HEK293 (cell line): ENCODE measurements around the gene BAIAP2.

Experiments used
- CTCF ChIA-PET: fragments of 350-600 bp; formaldehyde crosslinking; extraction: SDS; loops from one replicate; lab custom pipeline; 2021; ENCODE audit warnings: antibody characterized with exemption; lab: Yijun Ruan, JAX
- POLR2A ChIA-PET: fragments of 300-600 bp; formaldehyde crosslinking; extraction: SDS; loops from one replicate; lab custom pipeline; 2020; ENCODE audit warnings: antibody characterized with exemption, inconsistent platforms; lab: Yijun Ruan, JAX
- H3K27ac ChIP-seq: fragments of 200-500 bp; sonication (Bioruptor generic); 2 replicates; pipeline ENCODE4 v1.5.1; 2014; ENCODE audit warnings: low read depth, low read length, control low read depth, inconsistent platforms; ENCODE audit errors: extremely low read depth
- H3K36me3 ChIP-seq, 2 experiments: fragments of 200-500 bp in 1 of 2; sonication (Bioruptor generic) in 1 of 2; 1 replicate in 1 of 2; 2 replicates in 1 of 2; pipeline ENCODE4 v1.5.1; 2014 to 2017; ENCODE audit warnings: inconsistent platforms in 2 of 2, low read length in 2 of 2; ENCODE audit not compliant: control insufficient read depth in 2 of 2, insufficient read depth in 1 of 2
- H3K4me1 ChIP-seq: fragments of 200-500 bp; sonication (Bioruptor generic); 2 replicates; pipeline ENCODE4 v1.5.1; 2014; ENCODE audit warnings: mild to moderate bottlenecking, low read length, inconsistent platforms; ENCODE audit not compliant: control insufficient read depth, insufficient read depth
- H3K4me3 ChIP-seq: 2 replicates; pipeline ENCODE4 v1.5.1; 2011; ENCODE audit warnings: low read depth, mild to moderate bottlenecking, control low read depth, low read length, moderate library complexity
- H3K9me3 ChIP-seq: fragments of 200-500 bp; sonication (Bioruptor generic); 2 replicates; pipeline ENCODE4 v1.5.1; 2014; ENCODE audit warnings: low read depth, low read length, inconsistent platforms; ENCODE audit not compliant: control insufficient read depth, insufficient read depth
- BCL11A ChIP-seq: fragments of 450-650 bp; formaldehyde crosslinking; IDR thresholded peaks from 2 replicates; pipeline ENCODE4 v1.5.1; 2016; ENCODE audit warnings: low read depth, missing biosample characterization, missing genetic modification characterization
- HOXC10 ChIP-seq: sonication (generic); formaldehyde crosslinking; IDR thresholded peaks from 2 replicates; pipeline ENCODE4 v1.8.1; 2023; ENCODE audit warnings: mild to moderate bottlenecking, missing genetic modification reagents
- KLF1 ChIP-seq: fragments of 450-650 bp; formaldehyde crosslinking; IDR thresholded peaks from 2 replicates; pipeline ENCODE4 v1.5.1; 2016; ENCODE audit warnings: missing biosample characterization, missing genetic modification characterization
- YY1 ChIP-seq: fragments of 450-650 bp; formaldehyde crosslinking; IDR thresholded peaks from 2 replicates; pipeline ENCODE4 v1.5.1; 2018; ENCODE audit warnings: missing biosample characterization, missing genetic modification characterization
- ZEB2 ChIP-seq: fragments of 450-650 bp; formaldehyde crosslinking; IDR thresholded peaks from 2 replicates; pipeline ENCODE4 v1.5.1; 2016; ENCODE audit warnings: missing biosample characterization, missing genetic modification characterization
- ZNF174 ChIP-seq: fragments of 450-650 bp; formaldehyde crosslinking; IDR thresholded peaks from 2 replicates; pipeline ENCODE4 v1.5.0; 2017; ENCODE audit warnings: missing biosample characterization, mild to moderate bottlenecking, missing genetic modification characterization
- ZNF184 ChIP-seq: fragments of 450-650 bp; IDR thresholded peaks from 2 replicates; pipeline ENCODE4 v1.5.1; 2018; ENCODE audit warnings: missing biosample characterization, mild to moderate bottlenecking, missing genetic modification characterization
- ZNF19 ChIP-seq: fragments of 450-650 bp; formaldehyde crosslinking; IDR thresholded peaks from 2 replicates; pipeline ENCODE4; 2016; ENCODE audit warnings: missing biosample characterization, missing genetic modification characterization, low read depth
- ZNF239 ChIP-seq: fragments of 450-650 bp; formaldehyde crosslinking; IDR thresholded peaks from 2 replicates; pipeline ENCODE4 v1.5.1; 2016; ENCODE audit warnings: missing biosample characterization, missing genetic modification characterization
- ZNF24 ChIP-seq: fragments of 450-650 bp; formaldehyde crosslinking; IDR thresholded peaks from 2 replicates; pipeline ENCODE4 v1.5.1; 2016; ENCODE audit warnings: missing biosample characterization, missing genetic modification characterization
- ZNF292 ChIP-seq: fragments of 450-650 bp; formaldehyde crosslinking; IDR thresholded peaks from 2 replicates; pipeline ENCODE4 v1.5.1; 2016; ENCODE audit warnings: low read depth, missing biosample characterization, missing genetic modification characterization, borderline replicate concordance
- ZNF302 ChIP-seq: fragments of 450-650 bp; formaldehyde crosslinking; IDR thresholded peaks from 2 replicates; pipeline ENCODE4 v1.5.1; 2016; ENCODE audit warnings: missing biosample characterization, missing genetic modification characterization, low read depth
- ZNF311 ChIP-seq: fragments of 450-650 bp; formaldehyde crosslinking; IDR thresholded peaks from 2 replicates; pipeline ENCODE4 v1.5.1; 2017; ENCODE audit warnings: missing biosample characterization, missing genetic modification characterization, borderline replicate concordance
- ZNF335 ChIP-seq: fragments of 450-650 bp; formaldehyde crosslinking; conservative IDR thresholded peaks from 2 replicates; pipeline ENCODE4 v1.5.1; 2016; ENCODE audit warnings: missing biosample characterization, missing genetic modification characterization
- ZNF366 ChIP-seq: fragments of 450-650 bp; formaldehyde crosslinking; conservative IDR thresholded peaks from 2 replicates; pipeline ENCODE4 v1.5.1; 2016; ENCODE audit warnings: missing biosample characterization, missing genetic modification characterization
- ZNF501 ChIP-seq: fragments of 450-650 bp; formaldehyde crosslinking; IDR thresholded peaks from 2 replicates; pipeline ENCODE4 v1.5.1; 2016; ENCODE audit warnings: missing biosample characterization, missing genetic modification characterization
- ZNF514 ChIP-seq: fragments of 450-650 bp; formaldehyde crosslinking; IDR thresholded peaks from 2 replicates; pipeline ENCODE4 v1.5.1; 2016; ENCODE audit warnings: missing biosample characterization, missing genetic modification characterization
- ZNF544 ChIP-seq: fragments of 450-650 bp; formaldehyde crosslinking; IDR thresholded peaks from 2 replicates; pipeline ENCODE4 v1.5.0; 2017; ENCODE audit warnings: missing biosample characterization, missing genetic modification characterization
- ZNF600 ChIP-seq: fragments of 450-650 bp; formaldehyde crosslinking; IDR thresholded peaks from 2 replicates; pipeline ENCODE4 v1.5.1; 2016; ENCODE audit warnings: missing biosample characterization, missing genetic modification characterization
- ZNF645 ChIP-seq: fragments of 450-650 bp; formaldehyde crosslinking; IDR thresholded peaks from 2 replicates; pipeline ENCODE4; 2016; ENCODE audit warnings: missing biosample characterization, missing genetic modification characterization
- ZNF776 ChIP-seq: fragments of 450-650 bp; formaldehyde crosslinking; IDR thresholded peaks from 2 replicates; pipeline ENCODE4 v1.5.0; 2017; ENCODE audit warnings: missing biosample characterization, missing genetic modification characterization, borderline replicate concordance
- ZNF792 ChIP-seq: fragments of 450-650 bp; formaldehyde crosslinking; IDR thresholded peaks from 2 replicates; pipeline ENCODE4 v1.5.1; 2016; ENCODE audit warnings: missing biosample characterization, missing genetic modification characterization
- TF ChIP-seq, protein P1 (sequence below): fragments of 450-650 bp; formaldehyde crosslinking; IDR thresholded peaks from 2 replicates; pipeline ENCODE4 v1.5.1; 2017; ENCODE audit warnings: missing biosample characterization, missing genetic modification characterization
- TF ChIP-seq, protein P2 (sequence below): fragments of 450-650 bp; formaldehyde crosslinking; IDR thresholded peaks from 2 replicates; pipeline ENCODE4 v1.5.1; 2016; ENCODE audit warnings: missing biosample characterization, missing genetic modification characterization

Gene BAIAP2

DNA sequence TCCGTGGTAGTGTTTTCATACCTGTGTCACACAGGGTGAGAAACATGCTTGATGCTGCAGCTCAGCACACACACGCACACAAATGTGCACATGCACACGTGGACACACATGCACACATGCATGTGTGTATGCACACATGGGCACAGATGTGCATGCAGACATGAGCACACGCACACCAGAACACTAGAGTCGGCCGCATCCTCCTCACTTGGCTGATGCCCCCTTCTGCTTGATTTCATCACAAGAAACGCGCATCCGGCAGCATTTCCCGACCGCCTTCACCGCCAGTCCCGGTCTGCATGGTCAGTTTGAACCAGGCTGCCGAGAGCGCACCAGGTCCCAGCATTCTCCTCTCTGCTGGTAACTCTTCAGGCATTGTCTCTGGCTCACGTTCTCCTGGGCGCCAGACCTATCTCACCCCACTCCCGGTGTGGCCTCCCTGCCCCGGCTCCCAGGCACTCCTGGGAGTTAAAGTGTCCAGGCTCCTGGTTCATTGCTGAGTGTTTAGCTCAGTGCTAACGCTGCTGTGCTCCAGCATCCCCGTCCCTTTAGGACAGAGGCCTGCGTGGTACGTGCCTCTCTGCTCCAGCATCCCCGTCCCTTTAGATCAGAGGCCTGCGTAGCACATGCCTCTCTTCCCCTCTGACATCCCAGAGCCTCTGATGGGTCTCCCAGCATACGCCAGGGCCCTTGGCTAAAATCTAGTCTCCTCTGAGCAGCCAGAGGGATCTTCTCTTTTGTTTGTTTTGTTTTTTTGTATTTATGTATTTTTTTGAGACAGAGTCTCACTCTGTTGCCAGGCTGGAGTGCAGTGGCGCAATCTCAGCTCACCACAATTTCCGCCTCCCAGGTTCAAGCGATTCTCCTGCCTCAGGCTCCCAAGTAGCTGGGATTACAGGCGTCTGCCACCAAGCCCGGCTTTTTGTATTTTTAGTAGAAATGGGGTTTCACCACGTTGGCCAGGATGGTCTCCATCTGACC lies 16.0 kb downstream of the BAIAP2 start:
- ChIA-PET POLR2A (interaction anchor here (1.6 to 4.2 kb wide), 3 partner anchors 15 to 47 kb away, joined by 8 to 23 read pairs (median 11); partner anchors contain the start of gene BAIAP2), CTCF (interaction anchor here (0.8 to 2.3 kb wide), 4 partner anchors 11 to 51 kb away, joined by 3 to 8 read pairs (median 5); no protein-coding TSS in a partner anchor)
- Histone ChIP-seq H3K9me3 (no peaks in the 10 kb centered on the region), H3K4me3 (no peak overlapping the region), H3K36me3 (peaks cover 0 to 14% of the 10 kb centered on the region in 2 experiments; a peak in 1 of 3 replicates), H3K4me1 (0 out of 2 replicates have a peak, but pooled peaks cover 4% of the 10 kb centered on the region), H3K27ac (no peak overlapping the region)
- TF ChIP-seq ZNF514 (tag by site-specific recombination), result no peak
- TF ChIP-seq, protein P1, sequence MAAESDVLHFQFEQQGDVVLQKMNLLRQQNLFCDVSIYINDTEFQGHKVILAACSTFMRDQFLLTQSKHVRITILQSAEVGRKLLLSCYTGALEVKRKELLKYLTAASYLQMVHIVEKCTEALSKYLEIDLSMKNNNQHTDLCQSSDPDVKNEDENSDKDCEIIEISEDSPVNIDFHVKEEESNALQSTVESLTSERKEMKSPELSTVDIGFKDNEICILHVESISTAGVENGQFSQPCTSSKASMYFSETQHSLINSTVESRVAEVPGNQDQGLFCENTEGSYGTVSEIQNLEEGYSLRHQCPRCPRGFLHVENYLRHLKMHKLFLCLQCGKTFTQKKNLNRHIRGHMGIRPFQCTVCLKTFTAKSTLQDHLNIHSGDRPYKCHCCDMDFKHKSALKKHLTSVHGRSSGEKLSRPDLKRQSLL (tag by site-specific recombination), result peak; percentile 65; the same call in 1 of the 2 replicates

DNA sequence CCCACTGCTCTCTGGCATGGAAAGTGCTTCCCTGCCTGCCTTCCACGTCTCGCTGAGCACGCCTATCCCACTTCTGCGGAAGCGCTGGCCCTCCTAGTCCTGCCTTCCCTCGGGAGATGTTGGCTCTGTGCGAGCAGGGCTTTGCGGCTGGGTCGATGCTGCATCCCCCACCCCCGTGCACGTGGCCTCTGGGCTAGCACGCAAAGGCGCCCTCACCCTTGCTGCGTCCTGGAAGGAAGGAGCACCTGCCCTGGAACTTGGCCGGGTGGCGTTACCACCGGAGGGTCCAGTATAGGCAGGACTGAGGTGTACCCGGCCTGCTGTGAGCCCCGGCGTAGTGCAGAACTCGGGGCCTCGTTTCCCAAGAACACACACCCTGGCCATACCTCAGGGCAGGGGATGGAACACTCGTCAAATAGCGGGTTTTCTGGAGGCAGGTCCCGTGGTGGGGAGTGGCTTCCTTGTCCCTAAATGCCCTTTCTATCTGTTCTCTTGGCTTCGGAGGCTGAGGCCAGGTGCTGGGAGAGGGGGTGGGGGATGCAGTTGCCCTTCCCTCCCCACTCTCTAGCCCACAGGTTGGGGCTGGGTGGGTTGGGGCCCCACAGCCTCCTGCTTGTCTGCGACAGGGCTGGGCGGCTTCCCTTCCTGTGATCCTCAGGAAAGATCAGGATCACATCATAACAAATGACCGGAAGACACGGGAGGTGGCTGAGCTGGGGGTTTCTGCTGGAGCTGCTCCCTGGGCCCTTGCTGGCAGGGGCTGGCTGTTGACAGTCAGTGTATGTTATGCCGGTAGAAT lies 17.4 kb downstream of the BAIAP2 start:
- Histone ChIP-seq H3K36me3 (peaks cover 0 to 14% of the 10 kb centered on the region in 2 experiments; a peak in 1 of 3 replicates), H3K4me1 (peaks cover 4% of the 10 kb centered on the region; the same call in 1 of the 2 replicates), H3K9me3 (no peaks in the 10 kb centered on the region), H3K27ac (no peak overlapping the region), H3K4me3 (no peak overlapping the region)
- CTCF ChIA-PET, result interaction anchor here (1.0 to 1.8 kb wide), 2 partner anchors 43 to 45 kb away, joined by 3 to 8 read pairs; no protein-coding TSS in a partner anchor
- POLR2A ChIA-PET, result interaction anchor here (4.2 kb wide), 1 partner anchor 16 kb away, joined by 23 read pairs; the partner anchor contains the start of gene BAIAP2
- TF ChIP-seq KLF1 (tag by site-specific recombination) (peak; percentile 28; the same call in 1 of the 2 replicates), ZNF645 (tag by site-specific recombination) (no peak), YY1 (no peak), ZNF600 (tag by site-specific recombination) (peak; percentile 46; the same call in 1 of the 2 replicates)

DNA sequence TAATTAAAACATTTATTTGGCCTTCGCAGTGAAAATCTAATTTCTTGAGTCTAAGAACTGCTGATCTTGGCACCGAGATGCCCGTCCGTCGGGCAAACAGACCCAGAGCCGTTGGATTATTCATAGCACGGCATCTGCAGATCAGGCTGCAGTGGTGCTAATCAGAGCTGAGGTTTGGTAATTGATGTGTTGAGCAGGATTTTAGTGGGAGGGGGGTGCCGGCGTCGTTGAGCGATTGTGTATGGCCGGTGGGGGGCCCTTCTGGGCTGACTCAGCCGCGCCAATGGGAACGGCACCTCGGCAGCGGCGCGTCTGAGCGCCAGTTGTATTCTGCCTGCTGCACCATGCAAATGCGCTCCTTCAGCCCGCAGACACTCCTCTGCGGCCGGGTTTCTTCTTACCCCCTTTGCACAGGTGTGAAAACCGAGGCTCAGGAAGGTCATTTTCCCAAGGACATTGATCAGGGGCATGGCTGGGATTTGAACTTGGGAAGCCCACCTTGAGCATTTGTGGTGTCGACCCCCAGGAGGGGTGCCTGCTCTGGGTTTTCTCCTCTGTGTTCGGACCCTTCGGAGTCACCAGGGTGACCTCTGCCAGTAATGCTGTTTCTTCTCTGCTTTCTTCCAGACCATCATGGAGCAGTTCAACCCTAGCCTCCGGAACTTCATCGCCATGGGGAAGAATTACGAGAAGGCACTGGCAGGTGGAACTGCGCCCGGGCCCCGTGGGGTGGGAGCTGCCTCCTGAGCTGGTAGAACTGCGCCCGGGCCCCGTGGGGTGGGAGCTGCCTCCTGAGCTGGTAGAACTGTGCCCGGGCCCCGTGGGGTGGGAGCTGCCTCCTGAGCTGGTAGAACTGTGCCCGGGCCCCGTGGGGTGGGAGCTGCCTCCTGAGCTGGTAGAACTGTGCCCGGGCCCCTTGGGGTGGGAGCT lies 18.4 kb downstream of the BAIAP2 start:
- H3K27ac ChIP-seq, result no peak overlapping the region
- H3K9me3 ChIP-seq, result no peaks in the 10 kb centered on the region
- H3K4me3 ChIP-seq, result no peak overlapping the region
- H3K4me1 ChIP-seq, result peaks cover 4% of the 10 kb centered on the region; the same call in 1 of the 2 replicates
- POLR2A ChIA-PET, result interaction anchor here (0.6 to 4.2 kb wide), 2 partner anchors 8 to 17 kb away, joined by 4 to 23 read pairs; partner anchors contain the start of gene BAIAP2
- CTCF ChIA-PET, result no interaction called here
- peaks cover 0 to 14% of the 10 kb centered on the region in 2 experiments; a peak in 1 of 3 replicates for H3K36me3 ChIP-seq
- TF ChIP-seq ZNF544 (tag by site-specific recombination) (no peak), ZNF501 (no peak), ZNF792 (tag by site-specific recombination) (no peak), ZEB2 (tag by site-specific recombination) (no peak), ZNF24 (tag by site-specific recombination) (no peak), ZNF184 (tag by site-specific recombination) (no peak), HOXC10 (CRISPR knock-in tag) (no peak), ZNF776 (tag by site-specific recombination) (no peak), ZNF366 (tag by site-specific recombination) (no peak), ZNF302 (tag by site-specific recombination) (no peak), ZNF335 (tag by site-specific recombination) (no peak), ZNF239 (tag by site-specific recombination) (no peak), BCL11A (tag by site-specific recombination) (no peak), ZNF292 (tag by site-specific recombination) (no peak), ZNF19 (tag by site-specific recombination) (no peak), ZNF174 (no peak), ZNF311 (tag by site-specific recombination) (no peak)
- TF ChIP-seq, protein P2, sequence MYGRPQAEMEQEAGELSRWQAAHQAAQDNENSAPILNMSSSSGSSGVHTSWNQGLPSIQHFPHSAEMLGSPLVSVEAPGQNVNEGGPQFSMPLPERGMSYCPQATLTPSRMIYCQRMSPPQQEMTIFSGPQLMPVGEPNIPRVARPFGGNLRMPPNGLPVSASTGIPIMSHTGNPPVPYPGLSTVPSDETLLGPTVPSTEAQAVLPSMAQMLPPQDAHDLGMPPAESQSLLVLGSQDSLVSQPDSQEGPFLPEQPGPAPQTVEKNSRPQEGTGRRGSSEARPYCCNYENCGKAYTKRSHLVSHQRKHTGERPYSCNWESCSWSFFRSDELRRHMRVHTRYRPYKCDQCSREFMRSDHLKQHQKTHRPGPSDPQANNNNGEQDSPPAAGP (tag by site-specific recombination), result no peak
